ENCODE results near the gene UNC5CL. TPM values are rescaled to one million over a fixed set of nuclear protein-coding genes. Genes with fewer than 3 reads are reported as not detected.

UNC5CL gene
- total RNA-seq, 2 donors from 2014 or later: 4.1 to 4.2 TPM

- Histone ChIP-seq H3K27me3 (no peaks in the 10 kb centered on the region), H3K27ac (no peak overlapping the region), H3K4me1 (no peaks in the 10 kb centered on the region), H3K36me3 (no peaks in the 10 kb centered on the region), H3K4me3 (no peak overlapping the region), H3K9ac (ENCODE audit: low read depth in 2 of 2, low read length in 2 of 2) (no peak overlapping the region), H3K9me3 (no peaks in the 10 kb centered on the region)
- DNase-seq: no peak
- intact Hi-C loops (cut with DNase I): no loop called here
- no peak for TF ChIP-seq CTCF (IDR thresholded peaks at IDR 0.05)
Measured at GRCh38 chr6:41047745-41048732, 9.0 kb upstream of the UNC5CL start.

- H3K27ac ChIP-seq: no peak overlapping the region
- H3K27me3 ChIP-seq: no peaks in the 10 kb centered on the region
- DNase-seq: no peak
- no peaks in the 10 kb centered on the region for H3K36me3 ChIP-seq
- no peaks in the 10 kb centered on the region for H3K4me1 ChIP-seq
- no peaks in the 10 kb centered on the region for H3K9me3 ChIP-seq
- intact Hi-C loops (cut with DNase I): no loop called here
- H3K4me3 ChIP-seq: no peak overlapping the region
- no peak overlapping the region for H3K9ac ChIP-seq (ENCODE audit: low read depth in 2 of 2, low read length in 2 of 2)
- no peak for TF ChIP-seq CTCF (IDR thresholded peaks at IDR 0.05)
Measured at GRCh38 chr6:41047306-41047705, 8.3 kb upstream of the UNC5CL start.

- intact Hi-C loops (cut with DNase I): no loop called here
- H3K9me3 ChIP-seq: no peaks in the 10 kb centered on the region
- no peaks in the 10 kb centered on the region for H3K4me1 ChIP-seq
- H3K27ac ChIP-seq: no peak overlapping the region
- no peak overlapping the region for H3K4me3 ChIP-seq
- TF ChIP-seq CTCF (IDR thresholded peaks at IDR 0.05): no peak
- H3K27me3 ChIP-seq: no peaks in the 10 kb centered on the region
- H3K9ac ChIP-seq (ENCODE audit: low read depth in 2 of 2, low read length in 2 of 2): no peak overlapping the region
- H3K36me3 ChIP-seq: no peaks in the 10 kb centered on the region
- DNase-seq: no peak
Measured at GRCh38 chr6:41046084-41046483, 7.1 kb upstream of the UNC5CL start.

- intact Hi-C loops (cut with DNase I): no loop called here
- no peak for DNase-seq
- no peak overlapping the region for H3K27ac ChIP-seq
- no peak overlapping the region for H3K9ac ChIP-seq (ENCODE audit: low read depth in 2 of 2, low read length in 2 of 2)
- no peaks in the 10 kb centered on the region for H3K36me3 ChIP-seq
- no peak overlapping the region for H3K4me3 ChIP-seq
- no peaks in the 10 kb centered on the region for H3K27me3 ChIP-seq
- H3K9me3 ChIP-seq: no peaks in the 10 kb centered on the region
- TF ChIP-seq CTCF (IDR thresholded peaks at IDR 0.05): no peak
- no peaks in the 10 kb centered on the region for H3K4me1 ChIP-seq
Measured at GRCh38 chr6:41045664-41046063, 6.6 kb upstream of the UNC5CL start.

GRCh38 chr6:41043151-41043550 lies 4.1 kb upstream of the UNC5CL start:
- no peaks in the 10 kb centered on the region for H3K27me3 ChIP-seq
- no peak for TF ChIP-seq CTCF (IDR thresholded peaks at IDR 0.05)
- no peak overlapping the region for H3K9ac ChIP-seq (ENCODE audit: low read depth in 2 of 2, low read length in 2 of 2)
- H3K9me3 ChIP-seq: no peaks in the 10 kb centered on the region
- H3K4me3 ChIP-seq: no peak overlapping the region
- H3K4me1 ChIP-seq: peaks cover 4% of the 10 kb centered on the region
- no peak overlapping the region for H3K27ac ChIP-seq
- no peaks in the 10 kb centered on the region for H3K36me3 ChIP-seq
- intact Hi-C loops (cut with DNase I): no loop called here
- DNase-seq: no peak

Data from colonic mucosa (tissue), 4 donors.